SK-N-SH treated with all-trans-retinoic acid at 6 μM for 48 hours (cell line): ENCODE measurements around the gene KMT2A.

Experiments
- ATAC-seq: fragments of 200-7000 bp; cut with Tn5 transposase; 3 replicates; pipeline ENCODE4 v1.9.1; 2020; ENCODE audit warnings: mild to moderate bottlenecking, moderate library complexity
- ARNTL ChIP-seq: fragments of 450-650 bp; formaldehyde crosslinking; IDR thresholded peaks from 2 replicates; pipeline ENCODE4 v1.5.0; 2020; ENCODE audit warnings: low read depth, mild to moderate bottlenecking, moderate library complexity, borderline replicate concordance
- CSDC2 ChIP-seq: fragments of 250-450 bp; sonication (Bioruptor Pico); IDR thresholded peaks from 2 replicates; pipeline ENCODE4 v1.5.0; 2020; ENCODE audit warnings: mild to moderate bottlenecking, moderate library complexity
- GLIS3 ChIP-seq: fragments of 250-450 bp; sonication (Bioruptor Pico); IDR thresholded peaks from 2 replicates; pipeline ENCODE4 v1.5.0; 2020; ENCODE audit warnings: mild to moderate bottlenecking, moderate library complexity
- ISL1 ChIP-seq: fragments of 250-450 bp; sonication (Bioruptor Pico); IDR thresholded peaks from 2 replicates; pipeline ENCODE4 v2.1.2; 2022; ENCODE audit warnings: mild to moderate bottlenecking, moderate library complexity
- OSR1 ChIP-seq: fragments of 250-450 bp; sonication (Bioruptor Pico); IDR thresholded peaks from 2 replicates; pipeline ENCODE4 v1.8.0; 2022; ENCODE audit warnings: moderate library complexity, mild to moderate bottlenecking, inconsistent platforms
- PATZ1 ChIP-seq: fragments of 250-450 bp; sonication (Bioruptor Pico); IDR thresholded peaks from 2 replicates; pipeline ENCODE4 v1.8.0; 2020; ENCODE audit warnings: mild to moderate bottlenecking, moderate library complexity, borderline replicate concordance
- PPARA ChIP-seq: fragments of 250-450 bp; sonication (Bioruptor Pico); IDR thresholded peaks from 2 replicates; pipeline ENCODE4 v1.5.0; 2020; ENCODE audit warnings: mild to moderate bottlenecking, borderline replicate concordance
- SNAI2 ChIP-seq: fragments of 250-450 bp; sonication (Bioruptor Pico); IDR thresholded peaks from 2 replicates; pipeline ENCODE4 v1.5.0; 2020; ENCODE audit warnings: mild to moderate bottlenecking, moderate library complexity
- TCF4 ChIP-seq: fragments of 250-450 bp; sonication (Bioruptor Pico); IDR thresholded peaks from 2 replicates; pipeline ENCODE4 v1.8.0; 2021; ENCODE audit warnings: mild to moderate bottlenecking, moderate library complexity, borderline replicate concordance
- TOX ChIP-seq: fragments of 250-450 bp; sonication (Bioruptor Pico); IDR thresholded peaks from 2 replicates; pipeline ENCODE4 v1.8.0; 2021; ENCODE audit warnings: mild to moderate bottlenecking, moderate library complexity, borderline replicate concordance
- ZC3H10 ChIP-seq: fragments of 250-450 bp; sonication (Bioruptor Pico); IDR thresholded peaks from 2 replicates; pipeline ENCODE4 v1.5.1; 2021; ENCODE audit warnings: mild to moderate bottlenecking, moderate library complexity
- ZFP3 ChIP-seq: fragments of 250-450 bp; sonication (Bioruptor Pico); IDR thresholded peaks from 2 replicates; pipeline ENCODE4 v1.5.0; 2020; ENCODE audit warnings: mild to moderate bottlenecking, moderate library complexity
- ZFP30 ChIP-seq: fragments of 450-650 bp; formaldehyde crosslinking; IDR thresholded peaks from 2 replicates; pipeline ENCODE4 v1.5.0; 2022; ENCODE audit warnings: mild to moderate bottlenecking, moderate library complexity
- ZNF565 ChIP-seq: fragments of 450-650 bp; formaldehyde crosslinking; conservative IDR thresholded peaks from 2 replicates; pipeline ENCODE4 v1.5.0; 2020; ENCODE audit warnings: low read depth, mild to moderate bottlenecking, moderate library complexity
- ZNF70 ChIP-seq: fragments of 450-650 bp; formaldehyde crosslinking; IDR thresholded peaks from 2 replicates; pipeline ENCODE4 v1.5.0; 2020; ENCODE audit warnings: mild to moderate bottlenecking, moderate library complexity
- ZNF8 ChIP-seq: fragments of 450-650 bp; formaldehyde crosslinking; IDR thresholded peaks from 2 replicates; pipeline ENCODE4 v1.5.0; 2020; ENCODE audit warnings: mild to moderate bottlenecking, moderate library complexity
- TF ChIP-seq, protein P1 (sequence below): fragments of 250-450 bp; sonication (Bioruptor Pico); IDR thresholded peaks from 2 replicates; pipeline ENCODE4 v1.8.0; 2021; ENCODE audit warnings: low read depth, mild to moderate bottlenecking, moderate library complexity, borderline replicate concordance
- TF ChIP-seq, protein P2 (sequence below): fragments of 250-450 bp; sonication (Bioruptor Pico); IDR thresholded peaks from 2 replicates; pipeline ENCODE4 v1.5.0; 2020; ENCODE audit warnings: mild to moderate bottlenecking, moderate library complexity
- TF ChIP-seq, protein P3 (sequence below): fragments of 250-450 bp; sonication (Bioruptor Pico); IDR thresholded peaks from 2 replicates; pipeline ENCODE4 v1.5.1; 2021; ENCODE audit warnings: mild to moderate bottlenecking, moderate library complexity

The KMT2A gene

GRCh38 chr11:118398791-118399559, 37.3 kb upstream of the KMT2A start:
- no peak for ATAC-seq
- TF ChIP-seq ZNF8 (CRISPR knock-in tag) (no peak), PPARA (no peak), SNAI2 (CRISPR knock-in tag) (no peak), ZFP3 (CRISPR knock-in tag) (no peak), OSR1 (CRISPR knock-in tag) (no peak), CSDC2 (CRISPR knock-in tag) (no peak), ZFP30 (no peak), GLIS3 (CRISPR knock-in tag) (no peak), TCF4 (CRISPR knock-in tag) (no peak), ZC3H10 (CRISPR knock-in tag) (no peak), ISL1 (CRISPR knock-in tag) (no peak), ARNTL (CRISPR knock-in tag) (no peak), TOX (CRISPR knock-in tag) (no peak)
- TF ChIP-seq, protein P1, sequence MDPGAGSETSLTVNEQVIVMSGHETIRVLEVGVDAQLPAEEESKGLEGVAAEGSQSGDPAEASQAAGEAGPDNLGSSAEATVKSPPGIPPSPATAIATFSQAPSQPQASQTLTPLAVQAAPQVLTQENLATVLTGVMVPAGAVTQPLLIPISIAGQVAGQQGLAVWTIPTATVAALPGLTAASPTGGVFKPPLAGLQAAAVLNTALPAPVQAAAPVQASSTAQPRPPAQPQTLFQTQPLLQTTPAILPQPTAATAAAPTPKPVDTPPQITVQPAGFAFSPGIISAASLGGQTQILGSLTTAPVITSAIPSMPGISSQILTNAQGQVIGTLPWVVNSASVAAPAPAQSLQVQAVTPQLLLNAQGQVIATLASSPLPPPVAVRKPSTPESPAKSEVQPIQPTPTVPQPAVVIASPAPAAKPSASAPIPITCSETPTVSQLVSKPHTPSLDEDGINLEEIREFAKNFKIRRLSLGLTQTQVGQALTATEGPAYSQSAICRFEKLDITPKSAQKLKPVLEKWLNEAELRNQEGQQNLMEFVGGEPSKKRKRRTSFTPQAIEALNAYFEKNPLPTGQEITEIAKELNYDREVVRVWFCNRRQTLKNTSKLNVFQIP (CRISPR knock-in tag) = no peak
- TF ChIP-seq, protein P2, sequence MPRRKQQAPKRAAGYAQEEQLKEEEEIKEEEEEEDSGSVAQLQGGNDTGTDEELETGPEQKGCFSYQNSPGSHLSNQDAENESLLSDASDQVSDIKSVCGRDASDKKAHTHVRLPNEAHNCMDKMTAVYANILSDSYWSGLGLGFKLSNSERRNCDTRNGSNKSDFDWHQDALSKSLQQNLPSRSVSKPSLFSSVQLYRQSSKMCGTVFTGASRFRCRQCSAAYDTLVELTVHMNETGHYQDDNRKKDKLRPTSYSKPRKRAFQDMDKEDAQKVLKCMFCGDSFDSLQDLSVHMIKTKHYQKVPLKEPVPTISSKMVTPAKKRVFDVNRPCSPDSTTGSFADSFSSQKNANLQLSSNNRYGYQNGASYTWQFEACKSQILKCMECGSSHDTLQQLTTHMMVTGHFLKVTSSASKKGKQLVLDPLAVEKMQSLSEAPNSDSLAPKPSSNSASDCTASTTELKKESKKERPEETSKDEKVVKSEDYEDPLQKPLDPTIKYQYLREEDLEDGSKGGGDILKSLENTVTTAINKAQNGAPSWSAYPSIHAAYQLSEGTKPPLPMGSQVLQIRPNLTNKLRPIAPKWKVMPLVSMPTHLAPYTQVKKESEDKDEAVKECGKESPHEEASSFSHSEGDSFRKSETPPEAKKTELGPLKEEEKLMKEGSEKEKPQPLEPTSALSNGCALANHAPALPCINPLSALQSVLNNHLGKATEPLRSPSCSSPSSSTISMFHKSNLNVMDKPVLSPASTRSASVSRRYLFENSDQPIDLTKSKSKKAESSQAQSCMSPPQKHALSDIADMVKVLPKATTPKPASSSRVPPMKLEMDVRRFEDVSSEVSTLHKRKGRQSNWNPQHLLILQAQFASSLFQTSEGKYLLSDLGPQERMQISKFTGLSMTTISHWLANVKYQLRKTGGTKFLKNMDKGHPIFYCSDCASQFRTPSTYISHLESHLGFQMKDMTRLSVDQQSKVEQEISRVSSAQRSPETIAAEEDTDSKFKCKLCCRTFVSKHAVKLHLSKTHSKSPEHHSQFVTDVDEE (CRISPR knock-in tag) = no peak
- TF ChIP-seq, all 23 proteins: peak for 0

DNA sequence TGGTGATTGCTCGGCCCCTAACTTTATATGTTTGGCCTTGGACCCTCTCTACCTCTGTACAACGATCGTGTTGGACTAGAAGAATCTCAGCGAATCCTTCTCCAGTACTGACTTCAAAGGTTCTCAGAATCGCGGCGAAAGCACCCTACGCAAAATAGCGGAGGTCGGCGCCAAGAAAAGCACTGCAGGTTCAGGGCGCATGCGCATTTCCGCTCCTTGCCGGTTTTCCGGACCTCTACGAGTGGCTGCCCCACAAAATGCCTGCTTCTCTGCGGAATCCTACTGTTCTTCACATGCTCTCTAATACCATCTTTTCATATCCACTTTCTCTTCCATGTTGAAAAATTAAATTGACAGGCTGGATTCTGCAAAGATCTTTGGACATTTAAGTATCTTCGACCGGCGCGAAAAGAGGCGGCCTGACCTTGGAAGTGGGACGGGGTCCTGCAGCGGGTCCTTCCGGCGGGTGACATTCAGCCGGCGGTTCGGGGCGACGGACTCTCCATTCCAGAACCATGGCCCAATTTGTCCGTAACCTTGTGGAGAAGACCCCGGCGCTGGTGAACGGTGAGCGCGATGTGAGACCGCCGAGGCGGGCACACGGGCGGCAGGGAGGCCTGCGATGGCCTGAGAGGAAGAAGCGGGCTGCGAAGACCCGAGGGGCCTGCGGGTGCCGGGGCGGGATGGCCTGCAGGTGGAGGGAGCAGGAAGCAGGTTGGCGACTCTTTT, 35.0 kb upstream of the KMT2A start, which contains the start of gene ATP5MG:
Gene ATP5MG, plus strand, starts transcription at position 456 of the 729 bp plus-strand sequence. Its CDS starts 60 bp downstream, at position 516.
- TF ChIP-seq ZNF565 (CRISPR knock-in tag) = no peak
- TF ChIP-seq PATZ1 (CRISPR knock-in tag) = no peak
- no peak for TF ChIP-seq ZFP3 (CRISPR knock-in tag)
- TF ChIP-seq, protein P3, sequence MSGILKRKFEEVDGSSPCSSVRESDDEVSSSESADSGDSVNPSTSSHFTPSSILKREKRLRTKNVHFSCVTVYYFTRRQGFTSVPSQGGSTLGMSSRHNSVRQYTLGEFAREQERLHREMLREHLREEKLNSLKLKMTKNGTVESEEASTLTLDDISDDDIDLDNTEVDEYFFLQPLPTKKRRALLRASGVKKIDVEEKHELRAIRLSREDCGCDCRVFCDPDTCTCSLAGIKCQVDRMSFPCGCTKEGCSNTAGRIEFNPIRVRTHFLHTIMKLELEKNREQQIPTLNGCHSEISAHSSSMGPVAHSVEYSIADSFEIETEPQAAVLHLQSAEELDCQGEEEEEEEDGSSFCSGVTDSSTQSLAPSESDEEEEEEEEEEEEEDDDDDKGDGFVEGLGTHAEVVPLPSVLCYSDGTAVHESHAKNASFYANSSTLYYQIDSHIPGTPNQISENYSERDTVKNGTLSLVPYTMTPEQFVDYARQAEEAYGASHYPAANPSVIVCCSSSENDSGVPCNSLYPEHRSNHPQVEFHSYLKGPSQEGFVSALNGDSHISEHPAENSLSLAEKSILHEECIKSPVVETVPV (CRISPR knock-in tag) = no peak
- no peak for TF ChIP-seq ZNF8 (CRISPR knock-in tag)
- no peak for TF ChIP-seq ISL1 (CRISPR knock-in tag)
- TF ChIP-seq ARNTL (CRISPR knock-in tag) = no peak
- TF ChIP-seq TCF4 (CRISPR knock-in tag) = no peak
- TF ChIP-seq ZNF70 (CRISPR knock-in tag) = no peak
- TF ChIP-seq OSR1 (CRISPR knock-in tag) = no peak
- no peak for TF ChIP-seq GLIS3 (CRISPR knock-in tag)
- TF ChIP-seq CSDC2 (CRISPR knock-in tag) = no peak
- TF ChIP-seq, protein P1 (CRISPR knock-in tag) = no peak
- TF ChIP-seq, all 23 proteins: peak for 0
- peak; percentile 86 for ATAC-seq
